Renal cortex interstitium (tissue), 11 donors: Measurements from ENCODE around the gene PTRHD1. TPM values are rescaled to one million over a fixed set of nuclear protein-coding genes. Genes with fewer than 3 reads are reported as not detected.
A peak's percentile ranks its signal among the peaks of the same experiment; 100 is the strongest.

Experiments used
- DNase-seq, 11 donors: peaks; one replicate each; pipeline ENCODE4 v3.0.0-alpha.2; 2013; ENCODE audit warnings: low read depth in 9 of 11, low spot score in 4 of 11; ENCODE audit errors: extremely low read depth in 1 of 11
- polyA plus RNA-seq, 3 donors: library from polyadenylated mRNA; unstranded; fragments of 120-200 nt; gene quantifications; one replicate each; pipeline ENCODE4 v1.2.1, GENCODE V29; 2013; ENCODE audit not compliant: insufficient read length in 3 of 3

Gene PTRHD1
- polyA plus RNA-seq, 3 donors, result 36.2 to 41.0 (median 37.8) TPM

DNA sequence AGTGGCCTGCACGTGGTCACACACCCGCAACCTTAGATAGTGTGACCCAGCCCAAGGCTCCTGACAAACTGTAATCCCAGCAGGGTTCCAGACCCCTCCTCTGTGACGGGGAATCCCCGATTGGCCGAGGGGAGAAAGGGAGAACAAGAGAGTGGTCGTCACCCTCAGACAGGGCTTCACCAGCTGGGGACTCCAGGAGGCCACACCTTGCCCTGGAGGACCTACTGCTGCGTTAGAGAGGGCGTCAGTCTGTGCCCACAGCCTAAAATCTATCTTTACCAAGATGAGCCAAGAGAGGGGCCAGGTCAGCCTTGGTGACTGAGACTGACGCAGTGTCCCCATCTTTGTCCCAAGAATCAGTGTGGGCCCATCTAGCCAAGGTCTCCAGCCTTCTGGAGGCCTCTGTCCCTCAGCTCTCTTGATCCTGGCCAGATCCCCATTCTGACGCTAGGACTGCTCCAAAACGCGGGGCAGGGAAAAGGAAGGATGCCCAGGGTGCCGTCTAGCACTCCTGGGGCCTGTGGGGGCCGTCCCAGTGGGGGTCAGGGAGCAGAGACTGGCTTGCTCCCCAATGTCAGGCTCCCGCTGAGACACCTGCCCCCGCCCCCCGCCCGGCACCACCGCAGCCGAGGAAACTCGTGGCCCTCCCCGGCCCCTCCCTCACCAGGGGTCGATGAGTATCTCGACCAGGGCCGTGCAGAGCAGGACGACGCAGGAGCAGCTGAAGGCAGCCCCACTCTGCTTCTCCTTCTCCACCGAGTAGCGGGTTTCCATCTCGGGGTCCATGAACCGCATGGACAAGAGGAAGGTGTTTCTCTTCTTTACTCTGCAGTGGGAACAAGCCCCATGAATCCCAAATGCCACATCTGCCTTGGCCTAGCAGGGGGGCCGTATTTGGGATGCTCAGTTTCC, 40.9 kb upstream of the PTRHD1 start:
- no peak for DNase-seq

DNA sequence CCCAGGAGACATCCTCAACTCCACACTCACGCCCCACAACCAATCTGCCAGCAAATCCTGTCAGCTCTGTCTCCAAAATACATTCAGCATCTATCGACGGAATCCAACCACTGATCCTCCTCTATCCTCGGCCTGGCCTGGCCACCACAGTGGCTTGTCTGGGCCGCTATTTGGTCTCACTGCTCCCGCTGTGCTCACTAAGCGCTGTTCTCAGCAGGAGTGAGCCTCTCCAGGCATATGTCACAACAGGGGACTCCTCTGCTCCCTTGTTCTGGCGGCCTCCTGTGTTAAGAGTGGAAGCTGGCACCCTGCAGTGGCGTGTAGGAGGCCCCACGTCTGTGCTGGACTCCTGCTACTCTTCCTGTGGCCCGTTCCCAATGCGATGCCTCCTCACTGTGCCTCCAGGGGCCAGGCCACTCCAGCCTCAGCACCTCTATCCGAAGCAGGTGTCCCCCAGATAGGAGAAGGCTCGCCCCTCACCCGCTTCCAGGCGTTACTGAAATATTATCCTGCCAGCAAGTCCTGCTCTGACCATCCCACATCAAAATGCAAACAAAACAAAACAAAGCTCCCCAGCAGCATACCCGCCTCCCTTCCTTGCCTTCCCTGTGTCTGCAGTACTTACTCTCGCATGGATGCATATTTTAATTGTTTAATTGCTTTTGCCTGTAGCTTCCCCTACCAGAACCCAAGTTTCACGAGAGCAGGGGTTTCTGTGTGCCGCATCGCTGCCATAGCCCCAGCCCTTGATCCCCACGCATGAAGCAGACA, 39.9 kb upstream of the PTRHD1 start:
- no peak for DNase-seq

DNA sequence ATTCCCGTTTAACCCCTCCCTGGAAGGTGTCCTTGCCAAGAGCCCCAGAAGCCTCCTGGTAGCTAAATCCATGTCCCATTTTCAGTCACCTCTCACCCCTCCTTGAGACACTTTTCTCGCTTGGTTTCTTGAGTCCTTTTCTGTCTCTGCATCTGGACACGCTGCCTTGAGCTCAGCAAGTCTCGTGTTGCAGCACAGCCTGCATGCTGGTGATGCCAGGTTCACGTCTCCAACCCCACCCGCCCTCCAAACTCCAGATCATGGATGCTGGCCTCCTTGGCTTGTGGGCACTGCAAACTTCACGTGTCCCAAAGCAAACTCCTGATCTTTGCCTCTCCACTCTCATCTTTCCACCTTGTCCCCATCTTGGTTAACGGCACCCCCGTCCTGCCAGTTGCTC, 39.3 kb upstream of the PTRHD1 start:
- DNase-seq, result no peak

DNA sequence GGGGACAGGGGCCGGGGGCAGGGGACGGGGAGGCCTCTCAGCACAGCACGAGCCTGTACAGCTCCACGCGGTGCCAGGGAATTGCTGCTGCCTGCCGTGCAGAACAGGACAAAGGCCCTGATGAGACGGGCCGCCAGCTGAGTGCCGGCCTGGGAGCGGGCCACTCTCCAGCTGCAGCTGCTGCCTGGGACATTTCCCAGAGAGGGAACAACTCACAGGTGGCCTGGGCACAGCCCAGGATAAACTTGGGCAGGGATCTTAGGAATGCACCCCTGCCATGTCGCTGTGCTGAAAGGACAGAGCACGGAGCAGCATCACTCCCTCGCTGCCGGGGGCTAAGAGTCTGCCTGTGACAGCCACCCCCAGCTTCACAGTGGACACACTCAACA, 38.9 kb upstream of the PTRHD1 start:
- DNase-seq, result no peak

DNA sequence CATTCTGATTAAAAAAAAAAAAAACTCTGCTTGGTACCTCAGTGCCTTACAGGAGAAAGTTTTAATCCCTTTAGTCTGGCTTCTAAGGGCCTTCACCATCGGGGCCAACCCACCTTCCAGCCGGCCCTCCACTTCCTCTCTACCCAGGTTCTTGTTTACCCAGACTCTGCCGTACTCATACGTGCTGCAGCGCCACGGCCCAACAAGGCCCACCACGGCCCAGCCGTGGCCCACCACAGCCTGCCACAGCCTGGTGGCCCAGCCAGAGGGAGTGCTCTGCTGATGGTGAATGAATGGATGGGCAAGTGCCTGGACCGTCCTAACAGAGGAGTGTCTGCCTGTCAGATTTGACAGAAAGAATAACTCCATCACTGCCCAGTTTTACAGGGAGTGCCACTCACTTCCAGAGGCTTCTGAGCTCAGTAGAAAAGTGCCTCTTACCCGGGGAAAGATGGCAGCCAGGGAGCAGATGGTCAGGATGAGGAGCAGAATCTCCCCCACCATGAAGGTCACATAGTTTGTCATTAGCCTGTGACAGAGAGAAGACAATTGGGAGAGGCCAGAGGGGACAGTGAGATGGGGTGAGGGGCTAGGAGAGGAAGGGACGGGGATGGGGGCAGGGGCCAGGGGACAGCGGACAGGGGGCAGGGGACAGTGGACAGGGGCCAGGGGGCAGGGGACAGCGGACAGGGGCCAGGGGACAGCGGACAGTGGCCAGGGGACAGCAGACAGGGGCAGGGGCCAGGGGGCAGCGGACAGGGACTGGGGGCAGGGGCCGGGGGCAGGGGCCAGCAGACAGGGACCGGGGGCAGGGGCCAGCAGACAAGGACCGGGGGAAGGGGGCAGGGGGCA, 38.3 kb upstream of the PTRHD1 start:
- no peak for DNase-seq

DNA sequence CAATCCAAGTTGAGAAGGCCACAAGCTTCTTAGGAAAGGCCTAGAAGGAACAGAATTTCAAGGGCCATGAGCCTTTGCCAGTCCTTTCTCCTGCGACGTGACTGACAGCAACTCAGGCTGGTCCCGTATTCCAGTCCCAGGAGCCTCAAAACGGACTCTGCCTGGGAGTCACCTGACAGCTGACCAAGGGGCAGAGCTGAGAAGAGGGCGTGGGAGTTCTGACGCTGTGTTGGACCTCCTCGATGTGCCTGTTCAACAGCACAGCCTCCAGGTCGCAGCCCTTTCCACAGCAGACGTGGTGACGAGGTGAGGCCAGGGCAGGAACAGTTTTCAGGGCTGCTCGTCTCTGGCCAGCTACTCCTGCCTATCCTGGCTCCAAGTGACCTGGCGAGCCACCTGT, 37.6 kb upstream of the PTRHD1 start:
- no peak for DNase-seq

DNA sequence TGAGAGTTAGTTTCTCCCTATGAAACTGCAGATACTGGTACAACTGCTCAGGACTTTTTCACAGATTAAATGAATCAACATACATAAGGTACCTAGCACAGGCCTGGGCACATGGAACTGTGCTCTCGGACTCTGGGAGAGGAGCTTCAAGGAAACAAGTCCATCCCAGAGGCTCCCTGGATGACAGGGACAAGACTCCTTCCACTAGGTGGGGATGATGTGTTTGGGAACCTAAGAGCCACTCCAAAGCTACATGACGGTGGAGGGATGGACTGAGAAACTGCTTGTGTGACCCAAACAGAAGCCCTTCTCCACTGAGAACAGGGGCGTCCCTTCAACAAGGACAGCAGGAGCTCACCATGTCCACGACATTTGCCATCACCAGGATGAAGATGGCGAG, 37.2 kb upstream of the PTRHD1 start:
- DNase-seq, result no peak

DNA sequence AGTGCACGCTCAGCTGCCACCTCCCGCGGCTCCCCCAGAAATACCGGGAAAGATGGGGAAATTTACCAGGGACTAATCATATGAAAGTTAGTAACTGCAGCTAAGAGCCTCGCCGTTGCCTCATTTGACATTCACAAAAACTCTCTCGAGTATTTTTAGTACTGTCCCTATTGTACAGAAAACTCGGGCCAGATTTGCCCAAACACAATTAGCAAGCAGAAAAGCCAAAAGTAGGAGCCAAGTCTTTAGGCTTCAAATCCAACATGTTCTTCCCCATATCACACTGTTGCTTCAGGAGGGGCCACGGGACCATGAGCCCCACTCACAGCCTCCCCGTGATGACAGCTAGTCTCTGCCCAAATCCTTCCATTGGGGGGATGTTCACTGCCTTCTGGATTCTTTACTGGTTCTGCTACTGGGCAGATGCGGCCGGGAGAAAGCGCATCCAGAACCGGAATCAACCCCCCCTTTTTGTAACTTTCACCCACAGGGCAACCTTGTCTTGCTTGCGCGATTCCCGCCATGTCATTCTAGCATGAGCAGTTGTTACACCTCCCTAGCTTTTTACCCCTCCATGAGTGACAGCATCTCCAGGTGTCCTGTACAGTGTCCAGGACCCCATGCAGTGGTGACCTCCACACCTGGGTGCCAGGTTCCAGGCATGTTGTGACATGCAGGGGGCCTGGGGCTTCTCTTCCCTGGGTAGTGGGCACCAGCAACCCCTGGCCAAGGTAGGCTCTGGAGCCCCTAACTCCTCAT, 35.2 kb upstream of the PTRHD1 start:
- no peak for DNase-seq

DNA sequence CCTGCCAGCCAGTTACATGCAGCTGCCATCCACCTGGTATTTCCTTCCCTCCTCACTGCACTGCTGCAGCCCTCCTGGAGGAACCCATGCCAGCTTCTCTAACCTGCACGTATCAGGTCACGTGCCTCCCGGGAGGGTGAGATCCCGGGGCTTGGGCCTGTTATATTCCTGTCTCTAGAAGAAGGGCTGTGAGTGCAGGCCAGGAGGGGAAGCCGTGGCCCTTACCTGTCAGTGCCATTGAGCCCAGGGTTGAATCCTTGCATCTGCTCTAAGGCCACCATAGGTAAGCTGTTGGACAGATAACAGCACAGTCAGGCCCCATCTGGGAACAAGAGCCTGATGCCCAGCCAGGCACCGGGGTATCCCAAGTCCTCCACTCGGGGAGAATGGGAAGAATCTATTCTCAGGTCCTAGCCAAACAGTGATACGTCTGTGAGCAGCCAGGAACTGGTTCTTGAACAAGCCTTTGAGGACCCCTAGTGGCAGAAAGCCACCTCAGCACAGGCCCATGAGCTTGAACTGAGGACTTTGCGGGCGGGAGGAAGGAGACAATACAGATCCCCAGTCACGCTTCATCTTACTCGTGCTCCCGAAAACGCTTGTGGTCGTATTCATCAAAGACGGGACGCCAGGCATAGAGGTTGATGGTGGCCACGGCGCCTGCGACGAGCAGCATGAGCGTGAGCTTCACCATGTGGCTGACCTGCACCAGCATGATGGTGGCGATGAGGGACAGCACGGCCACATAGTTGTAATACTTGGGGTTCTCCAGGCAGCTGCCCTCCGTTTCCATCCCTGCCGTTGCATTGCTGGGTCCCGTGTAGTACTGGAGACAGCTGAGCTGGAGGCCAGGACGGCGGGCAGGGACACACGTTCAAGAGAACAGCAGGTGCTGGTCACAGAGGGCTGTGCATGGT, 34.4 kb upstream of the PTRHD1 start:
- peak; percentile 58 to 87 (median 79) for DNase-seq

DNA sequence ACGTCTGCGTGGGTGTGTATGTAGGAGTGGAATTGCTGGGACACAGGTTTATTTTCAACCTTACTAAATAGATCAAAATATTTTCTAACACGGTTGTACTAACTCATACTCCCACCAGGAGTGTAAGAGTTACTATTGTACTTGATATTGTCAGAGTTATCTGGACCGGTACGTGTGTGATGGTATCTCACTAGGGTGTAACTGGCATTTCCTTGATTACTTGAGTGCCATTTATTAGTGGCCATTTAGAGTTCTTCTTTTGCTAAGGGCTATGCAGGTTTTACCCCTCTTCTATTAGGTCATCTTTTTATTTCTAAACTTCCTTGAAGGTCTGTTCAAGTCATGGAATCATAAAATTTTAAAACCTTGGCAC, 33.6 kb upstream of the PTRHD1 start:
- DNase-seq, result no peak

DNA sequence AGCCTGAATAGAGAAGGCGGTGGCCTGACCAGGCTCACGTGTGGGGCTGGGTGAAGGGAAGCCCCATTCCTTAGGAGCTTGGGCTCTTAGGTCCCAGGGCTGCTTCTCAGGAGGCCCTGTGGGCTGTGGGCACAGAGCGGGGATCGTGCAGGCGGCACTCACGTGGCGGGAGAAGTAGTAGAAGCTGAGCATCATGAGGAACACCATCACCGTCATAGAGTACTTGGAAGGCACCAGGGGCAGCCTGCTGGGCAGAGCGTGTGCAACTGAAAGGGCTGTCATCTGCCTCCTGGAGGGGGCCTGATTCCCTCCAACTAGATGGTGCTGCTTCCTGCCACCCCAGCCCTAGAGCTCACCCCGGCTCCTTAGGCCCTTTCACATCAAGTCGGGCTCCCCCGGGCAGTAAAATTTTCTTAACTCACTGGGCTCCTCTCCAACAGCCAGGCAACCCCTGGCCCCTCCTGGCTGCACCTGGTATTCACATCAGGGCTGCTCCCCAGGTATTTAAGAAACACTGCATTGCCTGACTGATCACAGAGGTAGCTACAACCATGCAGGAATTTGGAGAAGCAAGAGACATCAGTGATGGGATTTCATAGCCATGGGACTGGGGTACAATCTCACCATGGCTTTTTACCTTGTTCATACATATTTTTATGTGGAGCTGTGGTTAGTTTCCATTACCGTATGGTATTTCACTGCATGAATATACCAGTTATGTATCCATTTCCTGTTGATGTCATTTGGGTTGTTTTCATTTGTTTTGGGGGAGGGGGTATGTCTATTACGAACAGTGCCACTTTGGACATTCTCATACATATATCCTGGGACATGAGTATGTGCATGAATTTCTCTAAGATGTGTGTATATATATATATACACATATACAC, 32.9 kb upstream of the PTRHD1 start:
- DNase-seq, result no peak

DNA sequence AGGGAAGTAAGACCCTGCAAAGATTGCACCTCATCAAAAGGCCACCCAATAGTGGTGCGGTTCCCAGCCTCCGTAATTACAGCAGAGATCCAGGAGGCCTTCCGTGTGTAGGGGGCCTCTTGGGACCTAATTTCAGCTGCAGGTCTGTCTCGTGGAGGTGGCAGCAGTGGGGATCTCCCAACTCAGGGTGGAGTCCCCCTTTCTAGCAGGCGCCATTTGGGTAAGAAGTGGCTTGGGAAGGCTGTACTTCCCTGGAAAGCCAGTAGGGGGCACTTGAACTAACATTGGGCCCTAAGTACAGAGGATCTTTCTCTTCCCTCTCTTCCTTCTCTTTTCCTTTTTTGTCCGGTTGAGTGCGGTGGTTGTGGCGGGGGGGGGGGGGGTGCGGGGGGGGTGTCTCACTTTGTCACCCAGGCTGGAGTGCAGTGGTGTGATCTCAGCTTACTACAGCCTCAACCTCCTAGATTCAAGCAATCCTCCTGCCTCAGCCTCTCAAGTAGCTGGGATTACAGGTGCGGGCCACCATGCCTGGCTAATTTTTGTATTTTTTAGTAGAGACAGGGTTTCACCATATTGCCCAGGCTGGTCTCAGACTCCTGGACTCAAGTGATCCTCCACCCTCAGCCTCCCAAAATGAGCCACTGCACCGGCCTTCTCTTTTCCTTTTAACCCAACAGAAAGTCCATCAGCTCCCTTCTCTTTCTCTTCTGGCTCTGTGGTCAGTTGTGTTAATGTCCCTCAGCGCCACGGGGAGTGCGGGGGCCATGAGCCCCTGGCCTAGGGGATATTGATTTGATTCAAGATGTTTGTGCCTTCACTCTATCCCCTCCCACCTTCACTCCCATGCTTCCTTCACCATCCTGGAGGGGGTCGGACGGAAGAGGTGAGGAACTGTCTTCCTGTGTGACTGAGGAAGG, 32.0 kb upstream of the PTRHD1 start:
- DNase-seq, result no peak

DNA sequence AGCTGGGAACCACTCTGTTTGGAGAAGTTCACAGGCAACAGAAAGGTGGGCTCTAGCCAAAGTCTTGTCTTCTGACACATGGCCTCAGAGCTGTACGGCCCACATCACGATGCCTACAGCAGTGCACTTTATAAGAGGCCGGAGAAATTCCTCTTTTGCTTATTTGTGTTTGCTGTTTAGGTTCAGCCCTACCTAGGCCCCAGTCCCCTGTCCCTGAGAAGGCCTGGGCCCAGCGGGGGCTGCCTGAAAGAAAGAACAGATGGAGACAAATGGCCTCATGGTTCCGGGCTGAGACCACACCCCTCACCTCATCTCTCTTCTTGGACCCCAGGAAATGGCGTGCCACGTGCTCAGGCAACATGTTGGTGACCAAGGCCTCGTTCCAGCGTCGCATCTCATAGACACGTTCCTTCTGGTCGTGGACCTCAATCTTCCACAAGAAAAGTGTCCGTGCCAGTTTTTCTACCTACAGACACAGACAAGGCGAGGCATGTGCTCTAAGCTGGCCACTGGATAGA, 30.9 kb upstream of the PTRHD1 start:
- DNase-seq, result no peak

DNA sequence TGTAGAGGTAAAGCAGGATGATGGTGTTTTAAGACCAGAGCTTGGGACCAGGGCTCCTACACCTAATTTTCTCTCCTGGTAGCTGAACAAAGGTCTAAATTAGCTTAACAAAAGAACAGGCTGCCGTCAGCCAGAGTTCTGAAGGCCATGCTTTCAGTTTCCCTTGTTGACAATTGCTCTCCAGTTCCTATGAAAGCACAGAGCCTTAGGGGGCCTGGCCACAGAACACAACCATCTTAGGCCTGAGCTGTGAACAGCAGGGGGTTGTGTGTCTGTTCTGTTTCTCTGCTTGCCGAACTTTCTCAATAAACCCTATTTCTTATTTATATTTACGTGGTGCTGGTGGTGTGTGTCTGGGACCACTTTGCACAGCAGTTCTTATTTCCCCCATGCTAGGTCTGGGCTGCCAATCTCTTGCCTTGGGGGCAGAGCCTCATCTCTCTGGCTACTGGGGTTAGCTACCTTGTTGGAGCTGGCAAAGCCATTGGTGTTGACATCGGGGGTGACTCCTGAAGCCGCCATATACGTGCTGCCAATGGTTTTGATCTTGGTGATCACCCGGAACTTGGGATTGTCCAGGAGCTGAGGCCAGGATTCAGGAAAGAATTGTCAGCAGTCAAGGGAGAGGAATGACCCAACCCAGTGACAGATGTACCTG, 29.0 kb upstream of the PTRHD1 start:
- DNase-seq, result no peak

DNA sequence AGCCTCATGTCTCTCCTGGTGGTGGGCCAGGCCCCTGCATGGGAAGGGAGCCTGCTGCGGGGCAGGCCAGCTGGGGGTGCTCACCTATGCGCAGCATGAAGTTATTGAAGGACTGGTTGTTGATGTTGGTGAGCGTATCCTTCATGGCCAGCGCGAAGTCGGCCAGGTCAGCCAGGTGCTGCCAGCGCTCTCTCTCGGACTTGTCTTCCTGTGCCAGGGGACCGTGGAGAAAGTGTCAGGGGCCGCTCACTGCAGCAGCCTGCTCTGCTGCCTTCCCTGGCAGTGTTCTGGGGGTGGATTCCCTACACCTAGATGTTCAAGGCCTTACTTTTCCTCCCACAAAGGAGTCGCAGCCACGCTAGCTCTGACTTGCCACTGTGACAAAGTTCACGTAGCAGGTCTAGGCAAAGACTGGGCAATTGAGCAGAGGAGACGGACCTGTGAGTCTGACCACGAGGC, 28.3 kb upstream of the PTRHD1 start:
- DNase-seq, result no peak
